ENCODE data around the gene CNGA4. TPM values are rescaled to one million over a fixed set of nuclear protein-coding genes. Genes with fewer than 3 reads are reported as not detected.

CNGA4 gene
- polyA plus RNA-seq, 2 of the 4 experiments (the other 2 are of a cell fraction), result 0.10 to 0.12 TPM

DNA sequence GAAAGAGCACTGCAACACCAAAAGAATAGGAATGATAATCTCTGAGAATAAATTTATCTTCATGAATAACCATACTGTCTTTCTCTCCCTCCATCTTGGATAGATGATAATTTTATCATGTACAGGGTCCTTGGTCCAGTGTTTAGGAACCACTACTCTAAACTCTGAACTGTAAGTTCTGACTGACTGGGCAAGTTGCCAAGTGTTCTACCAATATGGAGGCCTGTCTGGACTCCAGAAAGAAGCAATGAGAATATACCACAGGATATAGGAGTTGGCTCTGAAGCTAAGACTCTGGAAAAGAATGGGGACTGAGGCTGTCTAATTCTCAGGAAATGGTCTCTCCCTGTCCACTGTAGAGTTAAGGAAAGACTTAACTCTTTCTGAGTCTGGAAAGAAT is 6.0 kb upstream of the CNGA4 start:
- CTCF ChIA-PET, result interaction anchor here (1.3 kb wide), 1 partner anchor 18 kb away, joined by 3 read pairs; no protein-coding TSS in a partner anchor
- FAIRE-seq (no peak), ATAC-seq (no peak), DNase-seq (ENCODE audit: low read depth in 1 of 2, low spot score in 1 of 2) (no peak)
- Histone ChIP-seq H3K4me2 (peak overlapping the region; percentile 95), H3K27ac (no peak overlapping the region), H3K4me1 (peaks cover 11% of the 10 kb centered on the region; the same call in 2 of the 3 replicates), H3K4me3 (no peak overlapping the region), H3K9me3 (no peaks in the 10 kb centered on the region)
- no peak for TF ChIP-seq SREBF2 (IDR thresholded peaks at IDR 0.05)
- POLR2A ChIA-PET, result no interaction called here

DNA sequence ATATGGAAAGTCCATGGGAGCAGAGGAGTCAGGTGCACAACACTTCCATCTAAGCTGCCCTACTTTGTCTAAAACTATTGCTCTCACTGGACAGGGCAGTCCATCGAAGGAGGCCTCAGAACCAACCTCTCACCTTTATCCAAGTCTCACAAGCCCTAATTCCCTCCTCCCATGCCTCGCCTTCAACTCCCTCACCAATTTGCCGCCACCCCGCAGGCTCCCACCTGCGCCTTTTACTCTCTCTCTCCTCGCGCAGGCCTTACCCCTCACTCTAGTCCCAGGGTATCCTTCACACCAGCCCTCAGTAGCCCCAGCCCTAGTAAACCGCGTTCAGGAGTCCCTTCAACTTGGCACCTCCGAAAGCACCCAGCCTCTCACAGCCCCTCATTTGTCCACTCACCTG is 4.9 kb upstream of the CNGA4 start:
- Histone ChIP-seq H3K4me2 (peak overlapping the region; percentile 95), H3K4me1 (peaks cover 11% of the 10 kb centered on the region; the same call in 2 of the 3 replicates), H3K27ac (peak overlapping the region; percentile 89), H3K4me3 (peak overlapping the region; percentile 90), H3K9me3 (no peaks in the 10 kb centered on the region)
- ATAC-seq (peak; percentile 7 to 28), DNase-seq (ENCODE audit: low read depth in 1 of 2, low spot score in 1 of 2) (no peak), FAIRE-seq (no peak)
- POLR2A ChIA-PET, result interaction anchor here (0.9 to 2.8 kb wide), 4 partner anchors 9 to 86 kb away, joined by 3 to 12 read pairs (median 8); partner anchors contain the start of gene CAVIN3
- WGBS (ENCODE audit: missing lambda C conversion rate), result 7% methylated on average over 10 of the region's 10 CpGs
- no peak for TF ChIP-seq FOSB (CRISPR knock-in tag; IDR thresholded peaks at IDR 0.05)
- TF ChIP-seq TP53 (CRISPR knock-in tag; IDR thresholded peaks at IDR 0.05), result 0 out of 2 replicates have a peak, but pooled peaks have one; percentile 54
- CTCF ChIA-PET, result interaction anchor here (0.6 to 6.4 kb wide), 4 partner anchors 9 to 145 kb away, joined by 3 to 33 read pairs (median 4); no protein-coding TSS in a partner anchor

DNA sequence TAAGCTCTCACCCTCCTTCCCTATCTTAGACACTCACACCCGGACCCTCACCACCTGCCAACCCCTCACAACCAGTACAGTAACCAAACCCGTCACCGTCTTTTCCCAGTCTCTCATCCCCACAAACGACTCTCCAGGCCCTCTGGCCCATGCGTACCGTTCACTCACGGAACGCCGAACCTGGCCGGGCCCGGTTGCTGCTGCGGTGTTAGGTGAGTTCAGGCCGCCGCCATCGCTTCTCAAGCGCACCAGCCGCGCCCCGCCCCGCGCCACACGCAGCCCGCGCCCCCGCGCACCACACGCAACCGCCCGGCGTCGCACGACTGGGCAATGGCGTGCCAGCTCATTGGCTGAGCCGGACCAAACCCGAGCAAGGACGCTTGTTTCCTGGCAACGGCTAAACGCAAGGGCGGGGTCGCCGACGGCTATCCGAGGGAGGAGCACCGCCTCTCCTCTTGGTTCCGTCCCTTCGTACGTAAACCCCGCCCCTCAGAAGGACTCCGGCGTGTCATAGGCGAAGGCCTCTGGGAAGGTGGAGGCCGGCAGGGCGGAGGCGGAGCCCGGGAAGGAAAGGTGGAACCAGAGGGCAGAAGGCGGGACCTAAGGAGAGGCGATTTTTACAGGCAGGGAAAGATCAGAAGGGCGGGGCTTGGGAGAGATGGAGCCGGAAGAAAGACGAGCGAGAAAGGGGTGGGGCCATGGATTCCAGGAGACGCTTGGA is 4.3 kb upstream of the CNGA4 start, which contains the start of gene FHIP1B:
TSS of gene FHIP1B (minus strand) at position 250 of the 721 bp plus-strand sequence. CDS start 10,120 bp downstream, outside the sequence.
- TF ChIP-seq POLR2A (IDR thresholded peaks at IDR 0.05; ENCODE audit: low read length) (peak; percentile 80), BCL3 (IDR thresholded peaks at IDR 0.05) (0 out of 3 replicates have a peak, but pooled peaks have one; percentile 51), PHF8 (IDR thresholded peaks at IDR 0.05; ENCODE audit: borderline replicate concordance, low read depth) (peak; percentile 95), TP53 (CRISPR knock-in tag; IDR thresholded peaks at IDR 0.05) (no peak), RNF2 (IDR thresholded peaks at IDR 0.05; ENCODE audit: borderline replicate concordance, low read depth) (no peak), JUN (IDR thresholded peaks at IDR 0.05) (peak in 1 of 2 experiments; percentile 74; a peak in 3 of 5 replicates), POLR2AphosphoS2 (conservative IDR thresholded peaks at IDR 0.05; ENCODE audit: low read length) (no peak), KDM5A (IDR thresholded peaks at IDR 0.05) (0 out of 2 replicates have a peak, but pooled peaks have one; percentile 48), FOSL2 (IDR thresholded peaks at IDR 0.05) (no peak), FOSL2 (CRISPR knock-in tag; IDR thresholded peaks at IDR 0.05) (no peak)
- TF ChIP-seq, protein P1, sequence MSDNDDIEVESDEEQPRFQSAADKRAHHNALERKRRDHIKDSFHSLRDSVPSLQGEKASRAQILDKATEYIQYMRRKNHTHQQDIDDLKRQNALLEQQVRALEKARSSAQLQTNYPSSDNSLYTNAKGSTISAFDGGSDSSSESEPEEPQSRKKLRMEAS (IDR thresholded peaks at IDR 0.05), result peak; percentile 62; the same call in 1 of the 2 replicates
- Histone ChIP-seq H3K27ac (peak within 1 kb of the TSS; percentile 89), H3K4me2 (peak within 1 kb of the TSS; percentile 95), H3K9me3 (no peaks in the 10 kb centered on the region), H3K4me3 (peak within 1 kb of the TSS; percentile 90), H3K4me1 (peaks cover 11% of the 10 kb centered on the region; the same call in 2 of the 3 replicates)
- ATAC-seq (peak; percentile 92 to 95), FAIRE-seq (peak; percentile 89), DNase-seq (ENCODE audit: low read depth in 1 of 2, low spot score in 1 of 2) (peak; percentile 86 to 99)
- ChIA-PET CTCF (interaction anchor here (0.6 to 6.4 kb wide), 5 partner anchors 9 to 145 kb away, joined by 3 to 33 read pairs (median 4); no protein-coding TSS in a partner anchor), POLR2A (interaction anchor here (0.9 to 2.8 kb wide), 5 partner anchors 8 to 85 kb away, joined by 3 to 12 read pairs (median 4); partner anchors contain the start of gene CAVIN3)
- WGBS (ENCODE audit: missing lambda C conversion rate), result 1% methylated on average over 28 of the region's 62 CpGs

- no peak for TF ChIP-seq FOSL2 (IDR thresholded peaks at IDR 0.05)
- no peak for TF ChIP-seq FOSL2 (CRISPR knock-in tag; IDR thresholded peaks at IDR 0.05)
- TF ChIP-seq, protein P2, sequence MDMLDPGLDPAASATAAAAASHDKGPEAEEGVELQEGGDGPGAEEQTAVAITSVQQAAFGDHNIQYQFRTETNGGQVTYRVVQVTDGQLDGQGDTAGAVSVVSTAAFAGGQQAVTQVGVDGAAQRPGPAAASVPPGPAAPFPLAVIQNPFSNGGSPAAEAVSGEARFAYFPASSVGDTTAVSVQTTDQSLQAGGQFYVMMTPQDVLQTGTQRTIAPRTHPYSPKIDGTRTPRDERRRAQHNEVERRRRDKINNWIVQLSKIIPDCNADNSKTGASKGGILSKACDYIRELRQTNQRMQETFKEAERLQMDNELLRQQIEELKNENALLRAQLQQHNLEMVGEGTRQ (IDR thresholded peaks at IDR 0.05), result no peak
- TF ChIP-seq MYC (IDR thresholded peaks at IDR 0.05; ENCODE audit: borderline replicate concordance, low read length), result no peak
- no peak for TF ChIP-seq SMC3 (IDR thresholded peaks at IDR 0.05)
- Histone ChIP-seq H3K4me3 (no peak overlapping the region), H3K9me3 (no peaks in the 10 kb centered on the region), H3K4me2 (no peak overlapping the region), H3K4me1 (peaks cover 11% of the 10 kb centered on the region; the same call in 2 of the 3 replicates), H3K27ac (no peak overlapping the region)
- ATAC-seq (no peak), DNase-seq (ENCODE audit: low read depth in 1 of 2, low spot score in 1 of 2) (no peak), FAIRE-seq (no peak)
- 75% methylated on average over 4 of the region's 4 CpGs for WGBS (ENCODE audit: missing lambda C conversion rate)
- CTCF ChIA-PET, result interaction anchor here (0.7 to 6.4 kb wide), 5 partner anchors 10 to 139 kb away, joined by 3 to 33 read pairs (median 5); no protein-coding TSS in a partner anchor
- POLR2A ChIA-PET, result no interaction called here
Measured at GRCh38 chr11:6237266-6237665, 1.6 kb upstream of the CNGA4 start.

All from A549 (cell line).